ENCODE data around the gene PPARGC1A.

The PPARGC1A gene

GRCh38 chr4:23909671-23910070 lies 19.8 kb upstream of the PPARGC1A start:
- no peak for DNase-seq

GRCh38 chr4:23906839-23907238 lies 17.0 kb upstream of the PPARGC1A start:
- DNase-seq = no peak

- DNase-seq = no peak
Measured at GRCh38 chr4:23904639-23905071, 14.8 kb upstream of the PPARGC1A start.

GRCh38 chr4:23903859-23904438 lies 14.1 kb upstream of the PPARGC1A start:
- no peak for DNase-seq

- no peak for DNase-seq
Measured at GRCh38 chr4:23902222-23902804, 12.5 kb upstream of the PPARGC1A start.

GRCh38 chr4:23900636-23901035 lies 10.8 kb upstream of the PPARGC1A start:
- no peak for DNase-seq

GRCh38 chr4:23899565-23899964 lies 9.7 kb upstream of the PPARGC1A start:
- DNase-seq = no peak

- DNase-seq = no peak
Measured at GRCh38 chr4:23897564-23898109, 7.8 kb upstream of the PPARGC1A start.

GRCh38 chr4:23894021-23894420 lies 4.2 kb upstream of the PPARGC1A start:
- DNase-seq = no peak

- no peak for DNase-seq
Measured at GRCh38 chr4:23891064-23891421, 1.2 kb upstream of the PPARGC1A start.

- no peak for DNase-seq
Measured at GRCh38 chr4:23890369-23891063, 669 bp upstream of the PPARGC1A start.

GRCh38 chr4:23889391-23889790 lies 456 bp downstream of the PPARGC1A start:
- no peak for DNase-seq

GRCh38 chr4:23888421-23889319 lies 1.2 kb downstream of the PPARGC1A start:
- DNase-seq = no peak

GRCh38 chr4:23887989-23888388 lies 1.9 kb downstream of the PPARGC1A start:
- no peak for DNase-seq

- no peak for DNase-seq
Measured at GRCh38 chr4:23887173-23887572, 2.7 kb downstream of the PPARGC1A start.

- no peak for DNase-seq
Measured at GRCh38 chr4:23885943-23886590, 3.8 kb downstream of the PPARGC1A start.

GRCh38 chr4:23884741-23885140 lies 5.1 kb downstream of the PPARGC1A start:
- no peak for DNase-seq

- no peak for DNase-seq
Measured at GRCh38 chr4:23884261-23884660, 5.6 kb downstream of the PPARGC1A start.

GRCh38 chr4:23882976-23883531 lies 6.8 kb downstream of the PPARGC1A start:
- no peak for DNase-seq

GRCh38 chr4:23881674-23882337 lies 8.0 kb downstream of the PPARGC1A start:
- DNase-seq = no peak

- no peak for DNase-seq
Measured at GRCh38 chr4:23881052-23881501, 8.8 kb downstream of the PPARGC1A start.

Measured in CD4-positive, alpha-beta T cell treated with Interleukin-4 for 4 hours (primary cell).